WTC11 (cell line): ENCODE data around the gene SPIRE1. TPM values are rescaled to one million over a fixed set of nuclear protein-coding genes. Genes with fewer than 3 reads are reported as not detected.

Experiments
- ATAC-seq: fragments of 200-7000 bp; cut with Tn5 transposase; 2 replicates; pipeline ENCODE4 v1.10.0; 2021; ENCODE audit warnings: mild to moderate bottlenecking, moderate library complexity
- CTCF ChIA-PET: fragments of 300-600 bp; sonication (Branson Sonifier 250); formaldehyde crosslinking; loops from one replicate; lab custom pipeline; 2021; ENCODE audit warnings: antibody characterized with exemption; lab: Charles Lee
- POLR2A ChIA-PET: fragments of 350-600 bp; sonication (Branson Sonifier 250); formaldehyde crosslinking; loops from one replicate; lab custom pipeline; 2021; ENCODE audit warnings: antibody characterized with exemption; lab: Charles Lee
- DNase-seq: peaks from one replicate; pipeline ENCODE4 v3.0.0; 2021; ENCODE audit warnings: low spot score
- H3K27ac Mint-ChIP-seq: 2 replicates; pipeline ENCODE4 v1.8.0; 2021; ENCODE audit warnings: mixed read lengths
- H3K27me3 Mint-ChIP-seq: 2 replicates; pipeline ENCODE4 v1.8.0; 2021; ENCODE audit warnings: low read depth, mild to moderate bottlenecking, moderate library complexity, mixed read lengths
- H3K36me3 Mint-ChIP-seq: 2 replicates; pipeline ENCODE4 v1.8.0; 2021; ENCODE audit warnings: mixed read lengths
- H3K4me1 Mint-ChIP-seq: 2 replicates; pipeline ENCODE4 v1.8.0; 2022; ENCODE audit warnings: mixed read lengths
- H3K4me3 Mint-ChIP-seq: 2 replicates; pipeline ENCODE4 v1.8.0; 2021; ENCODE audit warnings: mild to moderate bottlenecking, moderate library complexity, mixed read lengths
- H3K9me3 Mint-ChIP-seq: 2 replicates; pipeline ENCODE4 v1.8.0; 2021; ENCODE audit warnings: mixed read lengths
- ARID4B ChIP-seq: sonication (generic); formaldehyde crosslinking; IDR thresholded peaks from 2 replicates; pipeline ENCODE4 v1.8.0; 2023; ENCODE audit warnings: missing genetic modification reagents, mild to moderate bottlenecking, borderline replicate concordance
- E2F5 ChIP-seq: sonication (generic); formaldehyde crosslinking; IDR thresholded peaks from 2 replicates; pipeline ENCODE4 v1.8.1; 2022; ENCODE audit warnings: mild to moderate bottlenecking, moderate library complexity, missing genetic modification reagents
- EMX1 ChIP-seq: fragments of 250-450 bp; sonication (Bioruptor Pico); IDR thresholded peaks from 2 replicates; pipeline ENCODE4 v1.8.0; 2021; ENCODE audit warnings: mild to moderate bottlenecking
- ESRRA ChIP-seq: sonication (generic); formaldehyde crosslinking; IDR thresholded peaks from 2 replicates; pipeline ENCODE4 v1.8.1; 2022; ENCODE audit warnings: mild to moderate bottlenecking, missing genetic modification reagents, borderline replicate concordance
- FOXP1 ChIP-seq: sonication (generic); formaldehyde crosslinking; IDR thresholded peaks from 2 replicates; pipeline ENCODE4 v1.8.0; 2022; ENCODE audit warnings: missing genetic modification reagents, mild to moderate bottlenecking, moderate library complexity, borderline replicate concordance
- IRF2 ChIP-seq: sonication (generic); formaldehyde crosslinking; IDR thresholded peaks from 2 replicates; pipeline ENCODE4 v1.8.0; 2022; ENCODE audit warnings: low read depth, missing genetic modification reagents, borderline replicate concordance
- KAT7 ChIP-seq: sonication (generic); formaldehyde crosslinking; IDR thresholded peaks from 2 replicates; pipeline ENCODE4 v1.8.1; 2023; ENCODE audit warnings: missing genetic modification reagents, mild to moderate bottlenecking, borderline replicate concordance
- MYBL2 ChIP-seq: sonication (generic); formaldehyde crosslinking; IDR thresholded peaks from 2 replicates; pipeline ENCODE4 v1.8.1; 2023; ENCODE audit warnings: mild to moderate bottlenecking, moderate library complexity, missing genetic modification reagents
- NFATC4 ChIP-seq: fragments of 250-450 bp; sonication (Bioruptor Pico); IDR thresholded peaks from 2 replicates; pipeline ENCODE4 v1.9.0; 2021; ENCODE audit warnings: mild to moderate bottlenecking
- OVOL2 ChIP-seq: fragments of 250-450 bp; sonication (Bioruptor Pico); IDR thresholded peaks from 2 replicates; pipeline ENCODE4 v1.9.0; 2021; ENCODE audit warnings: mild to moderate bottlenecking, borderline replicate concordance
- TCF7 ChIP-seq: sonication (generic); formaldehyde crosslinking; IDR thresholded peaks from 2 replicates; pipeline ENCODE4 v1.8.0; 2022; ENCODE audit warnings: mild to moderate bottlenecking, low read depth, missing genetic modification reagents, moderate library complexity
- ZNF263 ChIP-seq: sonication (generic); formaldehyde crosslinking; IDR thresholded peaks from 2 replicates; pipeline ENCODE4 v1.8.1; 2022; ENCODE audit warnings: low read depth, mild to moderate bottlenecking, moderate library complexity, missing genetic modification reagents
- ZNF396 ChIP-seq: fragments of 250-450 bp; sonication (Bioruptor Pico); IDR thresholded peaks from 2 replicates; pipeline ENCODE4 v1.8.0; 2021; ENCODE audit warnings: mild to moderate bottlenecking, moderate library complexity, borderline replicate concordance
- ZNF423 ChIP-seq: fragments of 250-450 bp; sonication (Bioruptor Pico); IDR thresholded peaks from 2 replicates; pipeline ENCODE4 v2.1.2; 2022; ENCODE audit warnings: mild to moderate bottlenecking, moderate library complexity
- ZNF425 ChIP-seq: fragments of 250-450 bp; sonication (Bioruptor Pico); conservative IDR thresholded peaks from 2 replicates; pipeline ENCODE4 v1.9.0; 2021; ENCODE audit warnings: mild to moderate bottlenecking
- ZSCAN18 ChIP-seq: fragments of 250-450 bp; sonication (Bioruptor Pico); IDR thresholded peaks from 2 replicates; pipeline ENCODE4 v2.1.2; 2022; ENCODE audit warnings: mild to moderate bottlenecking, moderate library complexity
- total RNA-seq: library from RNA; stranded (reverse); gene quantifications from 3 replicates; pipeline ENCODE4 v1.2.3, GENCODE V29; 2021

Gene SPIRE1
- total RNA-seq, 1 experiment from 2014 or later: 19.3 TPM

GRCh38 chr18:12689256-12689850 is 31.4 kb upstream of the SPIRE1 start:
- ChIA-PET CTCF (no interaction called here), POLR2A (no interaction called here)
- Mint-ChIP-seq H3K4me1 (no peaks in the 10 kb centered on the region), H3K36me3 (peaks cover 11% of the 10 kb centered on the region), H3K27ac (peak overlapping the region; percentile 70; the same call in 1 of the 2 replicates), H3K27me3 (no peaks in the 10 kb centered on the region), H3K9me3 (no peaks in the 10 kb centered on the region), H3K4me3 (no peak overlapping the region)
- DNase-seq (no peak), ATAC-seq (no peak)
- TF ChIP-seq TCF7 (no peak), EMX1 (no peak), IRF2 (CRISPR knock-in tag) (no peak), E2F5 (no peak), ZNF425 (CRISPR knock-in tag) (no peak), ZNF423 (CRISPR knock-in tag) (no peak), KAT7 (CRISPR knock-in tag) (no peak), ZSCAN18 (no peak), MYBL2 (CRISPR knock-in tag) (no peak), NFATC4 (CRISPR knock-in tag) (no peak), ARID4B (CRISPR knock-in tag) (no peak), FOXP1 (CRISPR knock-in tag) (no peak)

GRCh38 chr18:12686100-12686499 is 28.2 kb upstream of the SPIRE1 start:
- Mint-ChIP-seq H3K9me3 (no peaks in the 10 kb centered on the region), H3K36me3 (peaks cover 6% of the 10 kb centered on the region), H3K4me3 (no peak overlapping the region), H3K4me1 (no peaks in the 10 kb centered on the region), H3K27me3 (no peaks in the 10 kb centered on the region), H3K27ac (no peak overlapping the region)
- TF ChIP-seq ZNF263 (CRISPR knock-in tag) (no peak), ZNF396 (CRISPR knock-in tag) (no peak), OVOL2 (CRISPR knock-in tag) (no peak), ESRRA (CRISPR knock-in tag) (no peak), ZSCAN18 (no peak)
- ChIA-PET CTCF (interaction anchor here (0.5 to 1.0 kb wide), 2 partner anchors 36 to 248 kb away, joined by 3 to 4 read pairs; no protein-coding TSS in a partner anchor), POLR2A (no interaction called here)
- DNase-seq (no peak), ATAC-seq (no peak; the same call in 1 of the 2 replicates)
